Activated CD4-positive, alpha-beta T cell treated with anti-CD3 and anti-CD28 coated beads for 48 hours (primary cell): ENCODE results near the gene PLPP7.
"Not testable (repeated sequence)": the region's sequence is repeated elsewhere in the genome, so short reads cannot be mapped to it uniquely, and the experiment has no call there.

Experiments used
- DNase-seq: peaks from one replicate; pipeline ENCODE4 v3.0.0-alpha.2; 2020

PLPP7 gene

DNA sequence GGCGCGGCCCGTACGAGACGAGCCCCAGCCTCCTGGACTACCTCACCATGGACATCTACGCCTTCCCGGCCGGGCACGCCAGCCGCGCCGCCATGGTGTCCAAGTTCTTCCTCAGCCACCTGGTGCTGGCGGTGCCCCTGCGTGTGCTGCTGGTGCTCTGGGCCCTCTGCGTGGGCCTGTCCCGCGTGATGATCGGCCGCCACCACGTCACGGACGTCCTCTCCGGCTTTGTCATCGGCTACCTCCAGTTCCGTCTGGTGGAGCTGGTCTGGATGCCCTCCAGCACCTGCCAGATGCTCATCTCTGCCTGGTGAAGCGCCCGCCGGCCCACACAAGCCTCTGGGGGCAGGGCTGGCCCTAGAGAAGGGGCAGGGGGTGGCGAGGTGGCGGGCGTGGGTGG, 18.5 kb downstream of the PLPP7 start:
- no peak for DNase-seq

GRCh38 chr9:131308452-131308851, 18.9 kb downstream of the PLPP7 start:
- no peak for DNase-seq

- DNase-seq = no peak
These were observed 19.5 kb downstream of the PLPP7 start for GRCh38 chr9:131308906-131309529.

GRCh38 chr9:131309530-131310276, 20.2 kb downstream of the PLPP7 start:
- no peak for DNase-seq

- DNase-seq = peak; percentile 76
These were observed 21.5 kb downstream of the PLPP7 start for GRCh38 chr9:131310833-131311554.

DNA sequence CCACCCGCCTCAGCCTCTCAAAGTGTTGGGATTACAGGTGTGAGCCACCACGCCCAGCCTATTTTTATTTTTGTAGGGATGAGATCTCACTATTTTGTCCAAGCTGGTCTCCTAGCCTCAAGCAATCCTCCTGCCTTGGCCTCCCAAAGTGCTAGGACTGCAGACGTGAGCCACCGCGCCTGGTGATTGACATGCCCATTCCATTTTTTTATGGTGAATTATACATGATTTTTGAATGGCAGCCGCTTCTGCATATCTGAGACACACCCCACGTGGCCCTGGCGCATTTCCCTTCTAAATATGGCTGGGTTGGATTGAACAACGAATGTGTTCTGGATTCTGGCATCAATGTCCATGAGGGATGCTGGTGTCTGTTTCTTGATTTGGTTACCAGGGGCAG, 22.7 kb downstream of the PLPP7 start:
- no peak for DNase-seq

- no peak for DNase-seq
These were observed 23.6 kb downstream of the PLPP7 start for GRCh38 chr9:131312822-131313770.

- no peak for DNase-seq
These were observed 28.9 kb downstream of the PLPP7 start for GRCh38 chr9:131318231-131319085.

DNA sequence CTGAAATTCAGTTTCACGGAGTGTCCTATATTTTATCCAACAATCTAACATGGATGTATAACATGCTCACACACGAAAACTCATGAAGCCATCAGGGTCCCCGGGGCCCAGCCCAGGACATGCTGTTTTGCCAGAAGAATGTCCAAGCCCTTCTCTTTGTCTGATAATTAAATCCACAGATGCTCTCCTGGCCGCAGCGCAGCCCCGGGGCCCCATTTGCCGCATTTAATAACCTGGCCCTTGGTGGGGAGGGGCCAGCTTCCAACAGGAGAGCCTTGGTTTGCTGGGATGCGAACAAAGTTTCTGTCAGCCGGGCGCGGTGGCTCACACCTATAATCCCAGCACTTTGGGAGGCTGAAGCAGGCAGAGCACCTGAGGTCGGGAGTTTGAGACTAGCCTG, 30.0 kb downstream of the PLPP7 start:
- no peak for DNase-seq

DNA sequence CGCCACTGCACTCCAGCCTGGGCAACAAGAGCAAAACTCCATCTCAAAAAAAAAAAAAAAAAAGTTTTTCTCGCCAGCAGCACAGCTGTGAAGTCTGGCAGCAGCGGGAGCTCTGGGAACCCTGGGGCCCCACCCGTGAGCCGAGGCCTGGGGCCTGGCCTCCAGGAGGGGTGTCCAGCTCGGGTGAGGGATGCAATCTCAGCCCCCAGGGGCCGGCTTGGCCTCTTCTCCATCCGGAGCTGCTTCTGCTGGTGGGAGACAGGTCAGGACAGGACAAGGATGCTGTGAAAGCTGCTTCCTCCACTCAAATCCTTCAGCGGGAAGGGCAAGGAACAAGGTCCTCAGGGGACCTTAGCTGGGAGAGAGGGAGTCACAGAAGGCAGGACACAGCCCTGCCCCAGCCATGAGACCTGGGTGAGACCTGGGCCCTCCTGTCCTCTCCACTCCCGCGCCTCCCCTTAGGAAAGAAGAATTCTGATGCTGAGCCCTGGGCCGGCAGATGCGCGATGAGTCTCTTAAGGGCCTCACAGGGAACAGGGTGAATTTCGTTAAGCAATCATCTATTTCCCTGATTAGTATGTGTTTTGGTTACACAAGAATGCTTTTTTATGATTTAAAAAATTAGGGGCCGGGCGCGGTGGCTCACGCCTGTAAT, 30.6 kb downstream of the PLPP7 start:
- DNase-seq = no peak

DNA sequence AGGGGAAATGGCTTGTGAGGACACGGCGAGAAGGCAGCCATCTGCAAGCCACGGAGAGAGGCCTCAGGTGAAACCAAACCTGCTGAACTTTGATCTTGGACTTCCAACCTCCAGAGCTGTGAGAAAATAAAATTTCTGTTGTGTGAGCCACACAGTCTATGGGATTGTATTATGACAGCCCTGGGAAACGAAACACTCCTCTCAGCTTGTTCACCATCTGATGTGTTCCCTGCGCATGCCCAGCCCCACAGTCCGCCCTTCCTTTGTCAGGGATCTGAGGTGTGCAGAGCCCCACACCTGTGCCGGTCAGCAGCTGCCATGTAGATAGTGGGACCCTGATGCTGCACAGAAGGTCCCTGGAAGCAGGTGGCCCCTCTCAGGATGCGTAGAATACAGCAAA, 34.1 kb downstream of the PLPP7 start:
- no peak for DNase-seq

- no peak for DNase-seq
These were observed 35.5 kb downstream of the PLPP7 start for GRCh38 chr9:131324736-131325679.

- no peak for DNase-seq
These were observed 39.7 kb downstream of the PLPP7 start for GRCh38 chr9:131329241-131329641.

GRCh38 chr9:131330814-131331600, 41.5 kb downstream of the PLPP7 start:
- no peak for DNase-seq

DNA sequence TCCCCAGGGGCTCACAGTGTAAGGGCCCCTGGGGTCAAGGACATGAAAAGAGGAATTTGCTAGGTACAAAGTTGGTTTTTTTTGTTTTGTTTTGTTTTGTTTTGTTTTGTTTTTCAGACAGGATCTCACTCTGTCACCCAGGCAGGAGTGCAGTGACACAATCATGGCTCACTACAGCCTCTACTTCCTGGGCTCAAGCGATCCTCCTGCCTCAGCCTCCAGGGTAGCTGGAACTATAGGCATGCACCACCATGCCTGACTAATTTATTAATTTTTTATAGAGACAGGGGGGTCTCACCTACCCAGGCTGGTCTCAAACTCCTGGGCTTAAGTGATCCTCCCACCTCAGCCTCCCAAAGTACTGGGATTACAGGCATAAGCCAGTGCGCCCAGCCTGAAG, 42.5 kb downstream of the PLPP7 start:
- DNase-seq = not testable (repeated sequence)

GRCh38 chr9:131333771-131334628, 44.5 kb downstream of the PLPP7 start:
- DNase-seq = no peak

- no peak for DNase-seq
These were observed 45.3 kb downstream of the PLPP7 start for GRCh38 chr9:131334629-131335367.

GRCh38 chr9:131335368-131335755, 45.8 kb downstream of the PLPP7 start:
- no peak for DNase-seq
